GM19468 (cell line): Measurements from ENCODE around the gene FAM222B.
"Not testable (repeated sequence)": the region's sequence is repeated elsewhere in the genome, so short reads cannot be mapped to it uniquely, and the experiment has no call there.

Experiments used
- ATAC-seq: cut with Tn5 transposase; IDR thresholded peaks from one replicate; pipeline ENCODE4 v1.9.1; 2021; ENCODE audit warnings: mild to moderate bottlenecking, moderate library complexity, moderate number of reproducible peaks; ENCODE audit not compliant: unreplicated experiment; ENCODE audit errors: extremely low read depth

FAM222B gene

GRCh38 chr17:28842282-28843012 is at the start of gene FAM222B:
FAM222B (minus strand) TSS chr17:28842790; CDS start chr17:28766667, 76,123 bp downstream.
- peak; percentile 63 for ATAC-seq

- no peak for ATAC-seq
Measured at GRCh38 chr17:28892024-28892423, 49.4 kb upstream of the FAM222B start.

- ATAC-seq = no peak
Measured at GRCh38 chr17:28891201-28891600, 48.6 kb upstream of the FAM222B start.

GRCh38 chr17:28889996-28890395 is 47.4 kb upstream of the FAM222B start:
- ATAC-seq = no peak

- ATAC-seq = no peak
Measured at GRCh38 chr17:28888832-28889231, 46.2 kb upstream of the FAM222B start.

GRCh38 chr17:28887871-28888471 is 45.4 kb upstream of the FAM222B start:
- ATAC-seq = peak; percentile 37

GRCh38 chr17:28885951-28886350 is 43.4 kb upstream of the FAM222B start:
- no peak for ATAC-seq

GRCh38 chr17:28885363-28885762 is 42.8 kb upstream of the FAM222B start:
- no peak for ATAC-seq

- ATAC-seq = no peak
Measured at GRCh38 chr17:28883967-28884702, 41.5 kb upstream of the FAM222B start.

GRCh38 chr17:28882154-28882895 is 39.7 kb upstream of the FAM222B start:
- no peak for ATAC-seq

GRCh38 chr17:28881533-28882056 is 39.0 kb upstream of the FAM222B start:
- ATAC-seq = no peak

GRCh38 chr17:28880572-28880945 is 38.0 kb upstream of the FAM222B start:
- ATAC-seq = no peak

GRCh38 chr17:28879886-28880571 is 37.4 kb upstream of the FAM222B start:
- no peak for ATAC-seq

GRCh38 chr17:28878981-28879380 is 36.4 kb upstream of the FAM222B start:
- no peak for ATAC-seq

- ATAC-seq = no peak
Measured at GRCh38 chr17:28878158-28878910, 35.7 kb upstream of the FAM222B start.

- not testable (repeated sequence) for ATAC-seq
Measured at GRCh38 chr17:28877150-28877711, 34.6 kb upstream of the FAM222B start.

- no peak for ATAC-seq
Measured at GRCh38 chr17:28875848-28876550, 33.4 kb upstream of the FAM222B start.

GRCh38 chr17:28874750-28875149 is 32.2 kb upstream of the FAM222B start:
- ATAC-seq = no peak
